Measurements from ENCODE around the gene TUBGCP2. TPM values are rescaled to one million over a fixed set of nuclear protein-coding genes. Genes with fewer than 3 reads are reported as not detected.

The TUBGCP2 gene
- total RNA-seq, 3 donors from 2014 or later, result 48.1 to 63.4 (median 58.8) TPM

DNA sequence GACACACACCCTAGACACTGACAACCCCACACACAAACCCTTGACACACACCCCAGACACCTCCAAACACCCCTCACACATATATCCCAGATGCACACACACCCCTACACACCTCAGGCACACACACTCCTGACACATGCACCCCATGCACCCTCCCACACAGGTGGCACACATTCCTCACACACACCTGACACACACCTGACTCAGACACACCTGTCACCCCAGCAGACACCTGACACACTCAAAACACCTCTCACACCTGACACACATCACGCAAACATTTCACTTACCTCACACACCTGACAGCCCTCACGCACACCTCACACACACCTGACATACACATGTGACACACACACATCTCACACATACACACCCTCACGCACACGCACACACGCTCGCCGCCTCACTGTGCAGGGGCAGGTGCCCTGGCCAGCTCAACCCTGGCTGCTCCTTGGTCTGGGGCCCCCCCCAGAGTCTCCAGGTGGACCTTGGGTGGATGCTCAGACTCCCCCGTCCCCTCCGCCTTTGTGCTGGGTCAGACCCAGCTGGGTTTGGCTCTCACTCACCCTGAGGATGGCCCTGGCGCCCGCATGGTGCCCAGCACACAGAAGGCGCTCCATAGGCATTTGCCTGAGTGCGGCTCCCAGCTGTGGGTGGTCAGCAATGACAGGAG, 31.2 kb upstream of the TUBGCP2 start:
- Histone ChIP-seq H3K36me3 (ENCODE audit: low read depth) (no peaks in the 10 kb centered on the region), H3K9me3 (no peaks in the 10 kb centered on the region), H3K4me3 (no peak overlapping the region), H3K4me1 (ENCODE audit: low read depth) (peaks cover 14% of the 10 kb centered on the region)
- ATAC-seq, result no peak
- no peak for DNase-seq
- TF ChIP-seq, protein P1, sequence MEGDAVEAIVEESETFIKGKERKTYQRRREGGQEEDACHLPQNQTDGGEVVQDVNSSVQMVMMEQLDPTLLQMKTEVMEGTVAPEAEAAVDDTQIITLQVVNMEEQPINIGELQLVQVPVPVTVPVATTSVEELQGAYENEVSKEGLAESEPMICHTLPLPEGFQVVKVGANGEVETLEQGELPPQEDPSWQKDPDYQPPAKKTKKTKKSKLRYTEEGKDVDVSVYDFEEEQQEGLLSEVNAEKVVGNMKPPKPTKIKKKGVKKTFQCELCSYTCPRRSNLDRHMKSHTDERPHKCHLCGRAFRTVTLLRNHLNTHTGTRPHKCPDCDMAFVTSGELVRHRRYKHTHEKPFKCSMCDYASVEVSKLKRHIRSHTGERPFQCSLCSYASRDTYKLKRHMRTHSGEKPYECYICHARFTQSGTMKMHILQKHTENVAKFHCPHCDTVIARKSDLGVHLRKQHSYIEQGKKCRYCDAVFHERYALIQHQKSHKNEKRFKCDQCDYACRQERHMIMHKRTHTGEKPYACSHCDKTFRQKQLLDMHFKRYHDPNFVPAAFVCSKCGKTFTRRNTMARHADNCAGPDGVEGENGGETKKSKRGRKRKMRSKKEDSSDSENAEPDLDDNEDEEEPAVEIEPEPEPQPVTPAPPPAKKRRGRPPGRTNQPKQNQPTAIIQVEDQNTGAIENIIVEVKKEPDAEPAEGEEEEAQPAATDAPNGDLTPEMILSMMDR (IDR thresholded peaks at IDR 0.05), result no peak
- intact Hi-C loops (cut with DNase I, micrococcal nuclease), result no loop called here

DNA sequence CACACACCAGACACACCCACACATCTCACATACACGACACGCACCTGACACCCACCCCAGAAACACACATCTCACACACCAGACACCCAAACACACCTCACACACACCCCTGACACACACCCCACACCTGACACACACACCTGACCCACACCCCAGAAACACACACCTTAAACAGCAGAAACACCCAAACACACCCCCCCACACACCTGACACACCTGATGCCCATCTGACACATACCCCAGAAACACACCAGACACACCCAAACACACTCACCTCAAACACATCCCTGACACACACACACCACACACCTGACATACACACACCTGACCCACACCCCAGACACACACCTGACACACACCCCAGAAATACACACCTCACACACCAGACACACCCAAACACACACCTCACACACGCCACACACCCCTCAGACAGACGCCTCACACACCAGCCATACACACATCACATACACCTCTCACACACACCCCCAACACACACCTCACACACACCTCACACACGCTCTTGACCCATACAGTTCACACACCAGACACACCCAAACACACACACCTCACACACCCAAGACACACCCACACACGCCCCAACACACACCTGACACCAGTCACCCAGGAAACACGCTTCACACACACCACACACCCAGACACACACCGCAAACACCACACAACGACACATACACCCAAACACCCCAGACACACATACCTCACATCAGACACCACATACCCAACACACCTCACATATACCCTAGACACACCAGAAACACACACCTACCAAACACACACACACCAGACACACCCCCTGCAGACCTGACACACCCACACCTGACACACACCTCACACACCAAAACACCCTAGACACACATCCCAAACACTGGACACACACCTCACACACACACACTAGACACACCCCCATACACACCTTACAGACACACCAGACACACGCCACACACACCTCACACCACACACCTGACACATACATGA, 29.7 kb upstream of the TUBGCP2 start:
- TF ChIP-seq, protein P1 (IDR thresholded peaks at IDR 0.05), result no peak
- H3K36me3 ChIP-seq (ENCODE audit: low read depth), result no peaks in the 10 kb centered on the region
- H3K4me1 ChIP-seq (ENCODE audit: low read depth), result peaks cover 14% of the 10 kb centered on the region
- DNase-seq (no peak), ATAC-seq (no peak)
- no peaks in the 10 kb centered on the region for H3K9me3 ChIP-seq
- H3K4me3 ChIP-seq, result no peak overlapping the region
- intact Hi-C loops (cut with DNase I, micrococcal nuclease), result no loop called here

DNA sequence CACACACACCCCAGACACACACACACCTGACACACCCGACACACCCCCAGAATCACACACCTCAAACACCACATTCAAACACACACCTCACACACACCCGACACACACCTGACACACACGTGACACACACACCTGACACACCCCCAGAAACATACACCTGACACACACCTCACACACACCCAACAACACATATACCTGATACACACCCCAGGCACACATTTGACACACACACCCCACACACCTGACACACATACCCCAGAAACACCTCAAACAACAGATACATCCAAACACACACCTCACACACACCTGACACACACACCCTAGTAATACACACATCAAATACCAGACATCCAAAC, 28.7 kb upstream of the TUBGCP2 start:
- H3K9me3 ChIP-seq, result no peaks in the 10 kb centered on the region
- intact Hi-C loops (cut with DNase I, micrococcal nuclease), result no loop called here
- H3K4me3 ChIP-seq, result no peak overlapping the region
- ATAC-seq (no peak), DNase-seq (no peak)
- TF ChIP-seq, protein P1 (IDR thresholded peaks at IDR 0.05), result no peak
- no peaks in the 10 kb centered on the region for H3K36me3 ChIP-seq (ENCODE audit: low read depth)
- peaks cover 14% of the 10 kb centered on the region for H3K4me1 ChIP-seq (ENCODE audit: low read depth)

- Histone ChIP-seq H3K4me3 (no peak within 1 kb of the TSS), H3K36me3 (ENCODE audit: low read depth) (no peaks in the 10 kb centered on the region), H3K9me3 (no peaks in the 10 kb centered on the region), H3K4me1 (ENCODE audit: low read depth) (peaks cover 14% of the 10 kb centered on the region)
- ATAC-seq (peak; percentile 57), DNase-seq (peak; percentile 50 to 86 (median 73))
- intact Hi-C loops (cut with DNase I, micrococcal nuclease), result no loop called here
- TF ChIP-seq, protein P1 (IDR thresholded peaks at IDR 0.05), result no peak
Measured at GRCh38 chr10:133336577-133337369, 28.1 kb upstream of the TUBGCP2 start, which contains the start of gene CALY. CALY (minus strand) TSS chr10:133336896; CDS start chr10:133328989, 7,907 bp downstream.

GRCh38 chr10:133336118-133336576, 27.5 kb upstream of the TUBGCP2 start:
- intact Hi-C loops (cut with DNase I, micrococcal nuclease), result no loop called here
- no peaks in the 10 kb centered on the region for H3K36me3 ChIP-seq (ENCODE audit: low read depth)
- H3K4me1 ChIP-seq (ENCODE audit: low read depth), result peaks cover 14% of the 10 kb centered on the region
- TF ChIP-seq, protein P1 (IDR thresholded peaks at IDR 0.05), result no peak
- no peak for ATAC-seq
- H3K4me3 ChIP-seq, result no peak overlapping the region
- H3K9me3 ChIP-seq, result no peaks in the 10 kb centered on the region
- peak in 1 of 3 donors; percentile 30 for DNase-seq

Data from mucosa of descending colon (tissue), 3 donors.